Measurements from ENCODE around the gene LARP4B.

The LARP4B gene

GRCh38 chr10:860519-860918 lies 71.0 kb downstream of the LARP4B start:
- DNase-seq: no peak

- DNase-seq: no peak
These were observed 74.9 kb downstream of the LARP4B start for GRCh38 chr10:856416-857157.

GRCh38 chr10:855671-856070 lies 75.8 kb downstream of the LARP4B start:
- DNase-seq: no peak

GRCh38 chr10:855079-855478 lies 76.4 kb downstream of the LARP4B start:
- no peak for DNase-seq

GRCh38 chr10:853017-853416 lies 78.5 kb downstream of the LARP4B start:
- no peak for DNase-seq

GRCh38 chr10:852386-852785 lies 79.1 kb downstream of the LARP4B start:
- no peak for DNase-seq

GRCh38 chr10:851901-852300 lies 79.6 kb downstream of the LARP4B start:
- DNase-seq: no peak

- no peak for DNase-seq
These were observed 81.4 kb downstream of the LARP4B start for GRCh38 chr10:850093-850492.

GRCh38 chr10:847868-848267 lies 83.6 kb downstream of the LARP4B start:
- DNase-seq: no peak

- DNase-seq: no peak
These were observed 85.3 kb downstream of the LARP4B start for GRCh38 chr10:846126-846685.

- no peak for DNase-seq
These were observed 86.0 kb downstream of the LARP4B start for GRCh38 chr10:845526-845925.

- DNase-seq: no peak
These were observed 87.0 kb downstream of the LARP4B start for GRCh38 chr10:844552-844951.

GRCh38 chr10:843703-844102 lies 87.8 kb downstream of the LARP4B start:
- DNase-seq: no peak

- DNase-seq: no peak
These were observed 88.7 kb downstream of the LARP4B start for GRCh38 chr10:842795-843194.

- no peak for DNase-seq
These were observed 90.0 kb downstream of the LARP4B start for GRCh38 chr10:841535-841934.

- DNase-seq: no peak
These were observed 91.8 kb downstream of the LARP4B start for GRCh38 chr10:839550-840205.

GRCh38 chr10:836782-837181 lies 94.7 kb downstream of the LARP4B start:
- DNase-seq: no peak

- DNase-seq: no peak
These were observed 97.0 kb downstream of the LARP4B start for GRCh38 chr10:834493-834892.

GRCh38 chr10:829241-829640 lies 102.3 kb downstream of the LARP4B start:
- no peak for DNase-seq

GRCh38 chr10:828191-828590 lies 103.3 kb downstream of the LARP4B start:
- DNase-seq: no peak

- DNase-seq: no peak
These were observed 106.6 kb downstream of the LARP4B start for GRCh38 chr10:824946-825345.

GRCh38 chr10:824497-824896 lies 107.0 kb downstream of the LARP4B start:
- DNase-seq: no peak

GRCh38 chr10:822661-823367 lies 108.7 kb downstream of the LARP4B start:
- no peak for DNase-seq

- DNase-seq: no peak
These were observed 109.3 kb downstream of the LARP4B start for GRCh38 chr10:822197-822596.

Data from NCI-H187 (cell line).